GM12878 (cell line): ENCODE measurements around the gene IFI35. TPM values are rescaled to one million over a fixed set of nuclear protein-coding genes. Genes with fewer than 3 reads are reported as not detected.

ENCODE experiments used
- ATAC-seq: fragments of 200-7000 bp; cut with Tn5 transposase; 3 replicates; pipeline ENCODE4 v1.9.1; 2020; ENCODE audit warnings: mild to moderate bottlenecking, moderate library complexity
- BruUV-seq: library from RNA; stranded (reverse); fragments of 400-500 nt; replicated peaks from 2 replicates; lab custom pipeline; 2021; lab: Mats Ljungman, UMichigan
- CTCF ChIA-PET: fragments of 300-600 bp; sonication (Branson Sonifier 250); formaldehyde crosslinking; extraction: SDS; loops from one replicate; lab custom pipeline; 2021; ENCODE audit warnings: inconsistent platforms; lab: Yijun Ruan, JAX
- POLR2A ChIA-PET: fragments of 350-600 bp; formaldehyde crosslinking; extraction: SDS; loops from one replicate; lab custom pipeline; 2021; ENCODE audit warnings: inconsistent platforms; lab: Charles Lee
- RAD21 ChIA-PET: fragments of 300-600 bp; sonication (Branson Sonifier 250); formaldehyde crosslinking; loops from one replicate; lab custom pipeline; 2023; ENCODE audit warnings: antibody characterized with exemption; ENCODE audit not compliant: unreplicated experiment; lab: Charles Lee
- SMC1A ChIA-PET: fragments of 300-600 bp; sonication (Branson Sonifier 250); formaldehyde crosslinking; loops from one replicate; lab custom pipeline; 2023; ENCODE audit not compliant: unreplicated experiment, uncharacterized antibody; lab: Charles Lee
- DNase-seq: peaks from one replicate; pipeline ENCODE4 v3.0.0-alpha.2; 2011; ENCODE audit warnings: low read depth, low spot score
- FAIRE-seq: peaks from 3 replicates; lab custom pipeline; 2011; peaks lifted over from hg19 to GRCh38; lab: Jason Lieb, UNC
- H2AFZ ChIP-seq: 2 replicates; pipeline ENCODE4 v1.6.0; 2011; ENCODE audit warnings: low read depth, low read length, control low read depth; ENCODE audit not compliant: control insufficient read depth
- H3K27ac ChIP-seq: 2 replicates; pipeline ENCODE4 v1.5.1; 2011; ENCODE audit warnings: control low read depth; ENCODE audit not compliant: control insufficient read depth, insufficient read depth
- H3K27me3 ChIP-seq, 2 experiments: replicated peaks in 1 of 2; 2 replicates each; pipeline versions ENCODE4 v1.6.0 to v1.6.1; 2011; ENCODE audit warnings: low read length in 1 of 2; ENCODE audit not compliant: control insufficient read depth in 2 of 2, insufficient read depth in 2 of 2
- H3K36me3 ChIP-seq, 2 experiments: 2 replicates each; pipeline ENCODE4 v1.5.1; 2011; ENCODE audit warnings: low read length in 1 of 2; ENCODE audit not compliant: control insufficient read depth in 2 of 2, insufficient read depth in 2 of 2
- H3K4me1 ChIP-seq: 2 replicates; pipeline ENCODE4 v1.6.1; 2011; ENCODE audit warnings: mild to moderate bottlenecking, low read length, moderate library complexity, mixed read lengths; ENCODE audit not compliant: control insufficient read depth, insufficient read depth
- H3K4me2 ChIP-seq: 2 replicates; pipeline ENCODE4 v1.6.0; 2011; ENCODE audit warnings: control low read depth; ENCODE audit not compliant: control insufficient read depth, insufficient read depth
- H3K4me3 ChIP-seq: fragments of 200-600 bp; sonication (generic); 2 replicates; pipeline ENCODE4 v1.5.1; 2016
- H3K79me2 ChIP-seq: 2 replicates; pipeline ENCODE4 v1.6.0; 2011; ENCODE audit warnings: low read length; ENCODE audit not compliant: control insufficient read depth, insufficient read depth
- H3K9ac ChIP-seq: 2 replicates; pipeline ENCODE4 v1.8.0; 2011; ENCODE audit warnings: low read length, control low read depth, mixed read lengths; ENCODE audit not compliant: control insufficient read depth, insufficient read depth
- H3K9me3 ChIP-seq: replicated peaks from 3 replicates; pipeline ENCODE4 v1.5.1; 2011; ENCODE audit warnings: mild to moderate bottlenecking, low read length; ENCODE audit not compliant: control insufficient read depth, insufficient read depth
- H4K20me1 ChIP-seq: 2 replicates; pipeline ENCODE4 v1.6.0; 2011; ENCODE audit not compliant: control insufficient read depth, insufficient read depth
- ASH2L ChIP-seq: fragments of 300-600, 200-600 bp; sonication (generic); IDR thresholded peaks from 2 replicates; pipeline ENCODE4 v1.6.1; 2017; ENCODE audit warnings: low read depth, mild to moderate bottlenecking, borderline replicate concordance
- BACH1 ChIP-seq: fragments of 450-650 bp; IDR thresholded peaks from 2 replicates; pipeline ENCODE4 v1.6.1; 2017; ENCODE audit warnings: mild to moderate bottlenecking, borderline replicate concordance
- CBFB ChIP-seq: IDR thresholded peaks from 2 replicates; pipeline ENCODE4 v1.6.1; 2016; ENCODE audit warnings: antibody characterized with exemption, low read depth
- FOS ChIP-seq: IDR thresholded peaks from 3 replicates; pipeline ENCODE4 v1.6.1; 2011; ENCODE audit warnings: borderline replicate concordance; ENCODE audit not compliant: insufficient read length; ENCODE audit errors: extremely low read depth
- HDAC6 ChIP-seq: fragments of 200-600 bp; sonication (generic); IDR thresholded peaks from one replicate; pipeline ENCODE4 v1.8.0; 2017; ENCODE audit warnings: antibody characterized with exemption; ENCODE audit not compliant: unreplicated experiment
- IKZF2 ChIP-seq, 2 experiments: fragments of 450-650 bp; IDR thresholded peaks; 2 replicates each; pipeline ENCODE4 v1.6.1; 2017; ENCODE audit warnings: mild to moderate bottlenecking in 2 of 2, moderate library complexity in 2 of 2
- KLF5 ChIP-seq: fragments of 450-650 bp; IDR thresholded peaks from 2 replicates; pipeline ENCODE4 v1.6.1; 2014; ENCODE audit warnings: mild to moderate bottlenecking; ENCODE audit not compliant: partially characterized antibody
- NRF1 ChIP-seq: conservative IDR thresholded peaks from 2 replicates; pipeline ENCODE4 v1.6.1; 2011; ENCODE audit warnings: mild to moderate bottlenecking, low read depth, low read length, improper control_type of control experiment
- POLR2A ChIP-seq: IDR thresholded peaks from 2 replicates; pipeline ENCODE4 v1.6.1; 2011; ENCODE audit warnings: low read depth, mild to moderate bottlenecking, low read length
- POU2F2 ChIP-seq: IDR thresholded peaks from 3 replicates; pipeline ENCODE4 v1.6.1; 2011; ENCODE audit warnings: low read depth, mild to moderate bottlenecking, low read length, borderline replicate concordance
- SIN3A ChIP-seq: IDR thresholded peaks from 2 replicates; pipeline ENCODE4 v1.6.1; 2012; ENCODE audit warnings: low read depth, low read length, improper control_type of control experiment
- SRF ChIP-seq, 2 experiments: IDR thresholded peaks; 2 replicates each; pipeline ENCODE4 v1.6.1; 2011; ENCODE audit warnings: low read depth in 2 of 2, low read length in 2 of 2, mild to moderate bottlenecking in 1 of 2, moderate library complexity in 1 of 2
- ZBTB40 ChIP-seq: fragments of 450-650 bp; IDR thresholded peaks from 2 replicates; pipeline ENCODE4 v1.6.1; 2016; ENCODE audit warnings: mild to moderate bottlenecking, moderate library complexity, borderline replicate concordance
- ZNF622 ChIP-seq: fragments of 450-650 bp; IDR thresholded peaks from 2 replicates; pipeline ENCODE4 v1.6.1; 2017; ENCODE audit warnings: mild to moderate bottlenecking, inconsistent platforms
- ZNF687 ChIP-seq: fragments of 450-650 bp; IDR thresholded peaks from 2 replicates; pipeline ENCODE4 v1.6.1; 2017; ENCODE audit warnings: mild to moderate bottlenecking, moderate library complexity
- WGBS: methylation state at CpG from one replicate; pipeline ENCODE4 v1.1.6; 2016; ENCODE audit warnings: low lambda C conversion rate; ENCODE audit not compliant: insufficient replicate concordance, insufficient coverage; ENCODE audit errors: missing lambda C conversion rate; 5-methylcytosine and 5-hydroxymethylcytosine counted together
- in situ Hi-C: fragments of 300-500 bp; cut with MboI; formaldehyde crosslinking; loops from 9 replicates; pipeline ENCODE4 v1.14.3; 2018; ENCODE audit warnings: mixed read lengths
- intact Hi-C: fragments of 100-400 bp; cut with micrococcal nuclease; formaldehyde crosslinking; loops from one replicate; pipeline ENCODE4 v1.14.2; 2022; ENCODE audit not compliant: unreplicated experiment
- polyA plus RNA-seq, 11 experiments: library from polyadenylated mRNA; depleted of rRNA in 4 of 11; unstranded in 6 of 11; stranded (reverse) in 5 of 11; fragments of >200 nt; fragmentation: Nextera tagmentation in 4 of 11; fragmentation: Illumina TruSeq in 1 of 11; extraction: Ambion mirVana in 4 of 11; extraction: Trizol in 1 of 11; gene quantifications; 1 replicate in 1 of 11; 2 replicates in 10 of 11; pipeline versions ENCODE4 v1.2.1 to v1.2.3, GENCODE V29; 2011 to 2016; ENCODE audit warnings: inconsistent platforms in 2 of 11, missing spikeins in 2 of 11, low read depth in 1 of 11
- total RNA-seq, 4 experiments: library from RNA; depleted of rRNA in 3 of 4; stranded (reverse); fragments of >200 nt in 3 of 4; fragmentation: Illumina TruSeq in 1 of 4; extraction: Trizol in 1 of 4; gene quantifications; 2 replicates each; pipeline versions ENCODE4 v1.2.1 to v1.2.3, GENCODE V29; 2013 to 2021

Gene IFI35
- total and polyA plus RNA-seq, 10 of the 15 experiments (the other 5 are each of a cell fraction or from before 2014, with no cell fraction given) = 18.4 to 92.2 (median 65.3) TPM

- peak; percentile 75 for ATAC-seq
- Histone ChIP-seq H3K27ac (peak overlapping the region; percentile 85), H3K4me3 (peak overlapping the region; percentile 94), H3K9ac (peak overlapping the region; percentile 82), H2AFZ (peak overlapping the region; percentile 98), H3K36me3 (no peaks in the 10 kb centered on the region), H4K20me1 (no peaks in the 10 kb centered on the region), H3K4me1 (peaks cover 16% of the 10 kb centered on the region), H3K9me3 (no peaks in the 10 kb centered on the region), H3K4me2 (peak overlapping the region; percentile 99), H3K27me3 (no peaks in the 10 kb centered on the region), H3K79me2 (peaks cover 34% of the 10 kb centered on the region)
- no peak for FAIRE-seq
- ChIA-PET RAD21 (no interaction called here), SMC1A (interaction anchor here (1.4 kb wide), 1 partner anchor 17 kb away, joined by 6 read pairs; the partner anchor contains the start of gene RPL27), POLR2A (interaction anchor here (0.6 to 2.2 kb wide), 2 partner anchors 13 to 17 kb away, joined by 3 to 11 read pairs; partner anchors contain the start of gene RPL27), CTCF (interaction anchor here (1.7 to 4.6 kb wide), 2 partner anchors 17 to 160 kb away, joined by 4 to 23 read pairs; partner anchors contain the start of gene RPL27)
- intact Hi-C loops (loop anchor here (1.0 kb wide), 1 partner anchor 17 kb away; the partner anchor contains the start of gene RPL27), in situ Hi-C loops (no loop called here)
- DNase-seq = peak; percentile 24
- BruUV-seq = TSS peak; percentile 83
- WGBS = 1% methylated on average over 58 of the region's 67 CpGs
- TF ChIP-seq IKZF2 (IDR thresholded peaks at IDR 0.05) (no peak), BACH1 (peak; percentile 39; the same call in 1 of the 2 replicates), SIN3A (peak; percentile 7; the same call in 1 of the 2 replicates), POU2F2 (no peak), POLR2A (peak; percentile 75), CBFB (no peak), HDAC6 (no peak), ZNF622 (no peak), ZNF687 (peak; percentile 13; the same call in 1 of the 2 replicates), FOS (no peak), ZBTB40 (no peak), ASH2L (no peak), KLF5 (peak; percentile 2), NRF1 (peak; percentile 24; the same call in 1 of the 2 replicates), SRF (IDR thresholded peaks at IDR 0.05; ENCODE audit: low read depth in 2 of 2, low read length in 2 of 2) (peak in 1 of 2 experiments; percentile 1; a peak in 1 of 4 replicates)
Observed at GRCh38 chr17:42980766-42981397, 25.7 kb upstream of the IFI35 start.
